HepG2 (cell line): Measurements from ENCODE around the gene CMTM1.

Experiments
- CCAR2 ChIP-seq: fragments of 200-400 bp; formaldehyde crosslinking; optimal IDR thresholded peaks from 2 replicates; pipeline ENCODE3; 2018; ENCODE audit warnings: low read depth, mild to moderate bottlenecking, low read length, moderate library complexity
- EP300 ChIP-seq, 3 experiments: sonication (generic) in 1 of 3; formaldehyde crosslinking in 1 of 3; IDR thresholded peaks; 2 replicates each; pipeline versions ENCODE4 v1.5.1 to v1.6.1; 2011 to 2020; ENCODE audit warnings: low read depth in 2 of 3, low read length in 2 of 3, borderline replicate concordance in 1 of 3, improper control_type of control experiment in 1 of 3, mild to moderate bottlenecking in 1 of 3, missing genetic modification reagents in 1 of 3, moderate library complexity in 1 of 3
- HNRNPH1 ChIP-seq: fragments of 200-400 bp; formaldehyde crosslinking; optimal IDR thresholded peaks from 2 replicates; pipeline ENCODE3; 2017; ENCODE audit warnings: mild to moderate bottlenecking, low read depth, low read length
- NR2C2 ChIP-seq: sonication (generic); formaldehyde crosslinking; IDR thresholded peaks from 2 replicates; pipeline ENCODE4 v1.4.0; 2020; ENCODE audit warnings: missing genetic modification reagents, mild to moderate bottlenecking, moderate library complexity, borderline replicate concordance
- PTBP1 ChIP-seq: fragments of 200-400 bp; formaldehyde crosslinking; IDR thresholded peaks from 2 replicates; pipeline ENCODE4 v1.6.1; 2018; ENCODE audit warnings: low read length, low read depth; ENCODE audit not compliant: poor library complexity, severe bottlenecking
- ZFP62 ChIP-seq: sonication (generic); formaldehyde crosslinking; IDR thresholded peaks from 2 replicates; pipeline ENCODE4 v1.4.0; 2020; ENCODE audit warnings: missing genetic modification reagents
- TF ChIP-seq, protein P1 (sequence below): fragments of 450-650 bp; IDR thresholded peaks from 2 replicates; pipeline ENCODE4 v1.6.1; 2016
- TF ChIP-seq, protein P2 (sequence below): sonication (generic); formaldehyde crosslinking; IDR thresholded peaks from 2 replicates; pipeline ENCODE4 v1.9.0; 2021; ENCODE audit warnings: missing genetic modification reagents, borderline replicate concordance
- TF ChIP-seq, protein P3 (sequence below): sonication (generic); formaldehyde crosslinking; IDR thresholded peaks from 2 replicates; pipeline ENCODE4 v1.5.0; 2020; ENCODE audit warnings: mild to moderate bottlenecking, missing genetic modification reagents, moderate library complexity
- TF ChIP-seq, protein P4 (sequence below), 2 experiments: sonication (generic) in 1 of 2; formaldehyde crosslinking in 1 of 2; IDR thresholded peaks; 2 replicates each; pipeline versions ENCODE4 v1.4.0 to v1.6.1; 2018 to 2020; ENCODE audit warnings: missing genetic modification reagents in 2 of 2, borderline replicate concordance in 1 of 2, low read depth in 1 of 2, mild to moderate bottlenecking in 1 of 2, missing biosample characterization in 1 of 2

DNA sequence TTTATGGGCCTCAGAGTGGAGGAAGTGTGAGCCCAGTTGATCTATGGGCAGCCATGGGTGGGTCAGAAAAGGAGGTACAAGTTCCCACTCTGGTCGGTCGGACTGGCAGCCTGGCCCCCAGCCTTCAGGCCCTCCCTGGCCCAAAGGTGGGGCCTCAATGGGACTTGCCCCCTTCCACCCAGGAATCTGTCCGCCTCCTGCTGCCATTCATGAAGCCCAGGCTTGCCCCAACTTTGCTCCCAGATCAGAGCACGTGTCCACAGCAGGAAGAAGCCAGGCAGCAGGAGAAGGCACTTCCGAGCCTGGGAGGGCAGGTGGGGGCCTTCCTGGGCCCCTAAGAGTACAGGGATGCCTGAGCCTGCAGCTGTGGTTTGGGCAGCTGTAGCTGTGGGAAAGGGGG lies 35.2 kb downstream of the CMTM1 start:
- TF ChIP-seq EP300 (IDR thresholded peaks at IDR 0.05; ENCODE audit: low read depth in 2 of 2, low read length in 2 of 2) (no peak), EP300 (CRISPR knock-in tag; IDR thresholded peaks at IDR 0.05; ENCODE audit: borderline replicate concordance) (no peak), HNRNPH1 (no peak), CCAR2 (no peak), NR2C2 (CRISPR knock-in tag) (no peak), ZFP62 (CRISPR knock-in tag) (no peak), PTBP1 (no peak)
- TF ChIP-seq, protein P1, sequence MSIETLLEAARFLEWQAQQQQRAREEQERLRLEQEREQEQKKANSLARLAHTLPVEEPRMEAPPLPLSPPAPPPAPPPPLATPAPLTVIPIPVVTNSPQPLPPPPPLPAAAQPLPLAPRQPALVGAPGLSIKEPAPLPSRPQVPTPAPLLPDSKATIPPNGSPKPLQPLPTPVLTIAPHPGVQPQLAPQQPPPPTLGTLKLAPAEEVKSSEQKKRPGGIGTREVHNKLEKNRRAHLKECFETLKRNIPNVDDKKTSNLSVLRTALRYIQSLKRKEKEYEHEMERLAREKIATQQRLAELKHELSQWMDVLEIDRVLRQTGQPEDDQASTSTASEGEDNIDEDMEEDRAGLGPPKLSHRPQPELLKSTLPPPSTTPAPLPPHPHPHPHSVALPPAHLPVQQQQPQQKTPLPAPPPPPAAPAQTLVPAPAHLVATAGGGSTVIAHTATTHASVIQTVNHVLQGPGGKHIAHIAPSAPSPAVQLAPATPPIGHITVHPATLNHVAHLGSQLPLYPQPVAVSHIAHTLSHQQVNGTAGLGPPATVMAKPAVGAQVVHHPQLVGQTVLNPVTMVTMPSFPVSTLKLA, result no peak
- TF ChIP-seq, protein P2, sequence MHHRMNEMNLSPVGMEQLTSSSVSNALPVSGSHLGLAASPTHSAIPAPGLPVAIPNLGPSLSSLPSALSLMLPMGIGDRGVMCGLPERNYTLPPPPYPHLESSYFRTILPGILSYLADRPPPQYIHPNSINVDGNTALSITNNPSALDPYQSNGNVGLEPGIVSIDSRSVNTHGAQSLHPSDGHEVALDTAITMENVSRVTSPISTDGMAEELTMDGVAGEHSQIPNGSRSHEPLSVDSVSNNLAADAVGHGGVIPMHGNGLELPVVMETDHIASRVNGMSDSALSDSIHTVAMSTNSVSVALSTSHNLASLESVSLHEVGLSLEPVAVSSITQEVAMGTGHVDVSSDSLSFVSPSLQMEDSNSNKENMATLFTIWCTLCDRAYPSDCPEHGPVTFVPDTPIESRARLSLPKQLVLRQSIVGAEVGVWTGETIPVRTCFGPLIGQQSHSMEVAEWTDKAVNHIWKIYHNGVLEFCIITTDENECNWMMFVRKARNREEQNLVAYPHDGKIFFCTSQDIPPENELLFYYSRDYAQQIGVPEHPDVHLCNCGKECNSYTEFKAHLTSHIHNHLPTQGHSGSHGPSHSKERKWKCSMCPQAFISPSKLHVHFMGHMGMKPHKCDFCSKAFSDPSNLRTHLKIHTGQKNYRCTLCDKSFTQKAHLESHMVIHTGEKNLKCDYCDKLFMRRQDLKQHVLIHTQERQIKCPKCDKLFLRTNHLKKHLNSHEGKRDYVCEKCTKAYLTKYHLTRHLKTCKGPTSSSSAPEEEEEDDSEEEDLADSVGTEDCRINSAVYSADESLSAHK (CRISPR knock-in tag), result no peak
- TF ChIP-seq, protein P3, sequence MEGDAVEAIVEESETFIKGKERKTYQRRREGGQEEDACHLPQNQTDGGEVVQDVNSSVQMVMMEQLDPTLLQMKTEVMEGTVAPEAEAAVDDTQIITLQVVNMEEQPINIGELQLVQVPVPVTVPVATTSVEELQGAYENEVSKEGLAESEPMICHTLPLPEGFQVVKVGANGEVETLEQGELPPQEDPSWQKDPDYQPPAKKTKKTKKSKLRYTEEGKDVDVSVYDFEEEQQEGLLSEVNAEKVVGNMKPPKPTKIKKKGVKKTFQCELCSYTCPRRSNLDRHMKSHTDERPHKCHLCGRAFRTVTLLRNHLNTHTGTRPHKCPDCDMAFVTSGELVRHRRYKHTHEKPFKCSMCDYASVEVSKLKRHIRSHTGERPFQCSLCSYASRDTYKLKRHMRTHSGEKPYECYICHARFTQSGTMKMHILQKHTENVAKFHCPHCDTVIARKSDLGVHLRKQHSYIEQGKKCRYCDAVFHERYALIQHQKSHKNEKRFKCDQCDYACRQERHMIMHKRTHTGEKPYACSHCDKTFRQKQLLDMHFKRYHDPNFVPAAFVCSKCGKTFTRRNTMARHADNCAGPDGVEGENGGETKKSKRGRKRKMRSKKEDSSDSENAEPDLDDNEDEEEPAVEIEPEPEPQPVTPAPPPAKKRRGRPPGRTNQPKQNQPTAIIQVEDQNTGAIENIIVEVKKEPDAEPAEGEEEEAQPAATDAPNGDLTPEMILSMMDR, result no peak
- TF ChIP-seq, protein P4, sequence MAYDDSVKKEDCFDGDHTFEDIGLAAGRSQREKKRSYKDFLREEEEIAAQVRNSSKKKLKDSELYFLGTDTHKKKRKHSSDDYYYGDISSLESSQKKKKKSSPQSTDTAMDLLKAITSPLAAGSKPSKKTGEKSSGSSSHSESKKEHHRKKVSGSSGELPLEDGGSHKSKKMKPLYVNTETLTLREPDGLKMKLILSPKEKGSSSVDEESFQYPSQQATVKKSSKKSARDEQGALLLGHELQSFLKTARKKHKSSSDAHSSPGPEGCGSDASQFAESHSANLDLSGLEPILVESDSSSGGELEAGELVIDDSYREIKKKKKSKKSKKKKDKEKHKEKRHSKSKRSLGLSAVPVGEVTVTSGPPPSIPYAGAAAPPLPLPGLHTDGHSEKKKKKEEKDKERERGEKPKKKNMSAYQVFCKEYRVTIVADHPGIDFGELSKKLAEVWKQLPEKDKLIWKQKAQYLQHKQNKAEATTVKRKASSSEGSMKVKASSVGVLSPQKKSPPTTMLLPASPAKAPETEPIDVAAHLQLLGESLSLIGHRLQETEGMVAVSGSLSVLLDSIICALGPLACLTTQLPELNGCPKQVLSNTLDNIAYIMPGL (CRISPR knock-in tag; IDR thresholded peaks at IDR 0.05; ENCODE audit: borderline replicate concordance in 1 of 2, low read depth in 1 of 2), result no peak
